A172 (cell line): ENCODE measurements around the gene NEAT1. TPM values are rescaled to one million over a fixed set of nuclear protein-coding genes. Genes with fewer than 3 reads are reported as not detected.

Source experiments
- DNase-seq: peaks from one replicate; pipeline ENCODE4 v3.0.0-alpha.2; 2015; ENCODE audit warnings: low spot score
- total RNA-seq: library from RNA; depleted of rRNA; stranded (reverse); fragments of >200 nt; shearing (Covaris generic); gene quantifications from 2 replicates; pipeline ENCODE4 v1.2.3, GENCODE V29; 2014

Gene NEAT1
- total RNA-seq, 1 experiment from 2014 or later: 28.9 TPM

DNA sequence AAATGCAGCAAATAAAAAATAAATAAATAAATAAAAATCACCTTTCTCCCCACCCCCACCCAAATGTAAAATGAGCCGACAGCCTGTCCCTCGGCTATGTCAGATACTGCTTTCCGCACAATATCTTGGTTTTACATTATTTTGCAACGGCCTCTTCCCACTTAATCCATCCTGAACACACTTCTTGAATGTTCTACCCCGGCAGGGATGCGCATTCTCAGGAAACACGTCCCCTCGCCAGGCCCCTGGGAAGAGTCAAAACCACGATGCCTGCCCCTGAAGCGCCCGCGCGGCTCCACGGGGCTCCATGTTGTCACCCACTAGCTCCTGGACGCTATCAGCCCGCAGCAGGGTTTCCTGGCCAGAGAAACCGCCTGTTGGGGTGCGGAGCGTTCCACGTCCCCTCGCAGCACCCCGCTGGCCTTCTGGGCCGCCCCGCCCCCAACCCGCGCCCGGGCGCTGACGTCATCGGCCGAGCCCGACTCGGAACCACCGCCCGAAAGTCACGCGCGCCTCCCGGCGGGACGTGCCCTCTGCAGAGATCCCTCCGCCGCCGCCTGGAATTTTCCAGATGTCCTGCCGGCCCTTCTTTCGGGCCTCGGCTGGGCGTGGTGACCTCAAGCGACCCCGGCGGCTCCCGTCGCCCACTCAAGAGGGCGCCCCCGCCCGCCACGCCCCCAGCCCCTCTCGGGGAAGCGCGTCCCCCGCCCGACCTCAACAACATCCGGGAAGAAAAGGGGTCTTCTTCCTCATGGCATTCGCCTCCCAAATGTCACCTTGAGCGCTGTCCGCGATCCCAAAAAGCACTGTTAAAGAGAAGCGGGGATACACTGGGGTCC is 585 bp upstream of the NEAT1 start:
- DNase-seq: peak; percentile 81

GRCh38 chr11:65423516-65424204 is 1.1 kb downstream of the NEAT1 start:
- peak; percentile 14 for DNase-seq

- DNase-seq: peak; percentile 63
Observed at GRCh38 chr11:65424205-65425104, 1.9 kb downstream of the NEAT1 start.

DNA sequence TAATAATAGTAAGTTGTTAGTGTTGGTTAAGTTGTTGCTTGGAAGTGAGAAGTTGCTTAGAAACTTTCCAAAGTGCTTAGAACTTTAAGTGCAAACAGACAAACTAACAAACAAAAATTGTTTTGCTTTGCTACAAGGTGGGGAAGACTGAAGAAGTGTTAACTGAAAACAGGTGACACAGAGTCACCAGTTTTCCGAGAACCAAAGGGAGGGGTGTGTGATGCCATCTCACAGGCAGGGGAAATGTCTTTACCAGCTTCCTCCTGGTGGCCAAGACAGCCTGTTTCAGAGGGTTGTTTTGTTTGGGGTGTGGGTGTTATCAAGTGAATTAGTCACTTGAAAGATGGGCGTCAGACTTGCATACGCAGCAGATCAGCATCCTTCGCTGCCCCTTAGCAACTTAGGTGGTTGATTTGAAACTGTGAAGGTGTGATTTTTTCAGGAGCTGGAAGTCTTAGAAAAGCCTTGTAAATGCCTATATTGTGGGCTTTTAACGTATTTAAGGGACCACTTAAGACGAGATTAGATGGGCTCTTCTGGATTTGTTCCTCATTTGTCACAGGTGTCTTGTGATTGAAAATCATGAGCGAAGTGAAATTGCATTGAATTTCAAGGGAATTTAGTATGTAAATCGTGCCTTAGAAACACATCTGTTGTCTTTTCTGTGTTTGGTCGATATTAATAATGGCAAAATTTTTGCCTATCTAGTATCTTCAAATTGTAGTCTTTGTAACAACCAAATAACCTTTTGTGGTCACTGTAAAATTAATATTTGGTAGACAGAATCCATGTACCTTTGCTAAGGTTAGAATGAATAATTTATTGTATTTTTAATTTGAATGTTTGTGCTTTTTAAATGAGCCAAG is 2.7 kb downstream of the NEAT1 start:
- DNase-seq: peak; percentile 71

DNA sequence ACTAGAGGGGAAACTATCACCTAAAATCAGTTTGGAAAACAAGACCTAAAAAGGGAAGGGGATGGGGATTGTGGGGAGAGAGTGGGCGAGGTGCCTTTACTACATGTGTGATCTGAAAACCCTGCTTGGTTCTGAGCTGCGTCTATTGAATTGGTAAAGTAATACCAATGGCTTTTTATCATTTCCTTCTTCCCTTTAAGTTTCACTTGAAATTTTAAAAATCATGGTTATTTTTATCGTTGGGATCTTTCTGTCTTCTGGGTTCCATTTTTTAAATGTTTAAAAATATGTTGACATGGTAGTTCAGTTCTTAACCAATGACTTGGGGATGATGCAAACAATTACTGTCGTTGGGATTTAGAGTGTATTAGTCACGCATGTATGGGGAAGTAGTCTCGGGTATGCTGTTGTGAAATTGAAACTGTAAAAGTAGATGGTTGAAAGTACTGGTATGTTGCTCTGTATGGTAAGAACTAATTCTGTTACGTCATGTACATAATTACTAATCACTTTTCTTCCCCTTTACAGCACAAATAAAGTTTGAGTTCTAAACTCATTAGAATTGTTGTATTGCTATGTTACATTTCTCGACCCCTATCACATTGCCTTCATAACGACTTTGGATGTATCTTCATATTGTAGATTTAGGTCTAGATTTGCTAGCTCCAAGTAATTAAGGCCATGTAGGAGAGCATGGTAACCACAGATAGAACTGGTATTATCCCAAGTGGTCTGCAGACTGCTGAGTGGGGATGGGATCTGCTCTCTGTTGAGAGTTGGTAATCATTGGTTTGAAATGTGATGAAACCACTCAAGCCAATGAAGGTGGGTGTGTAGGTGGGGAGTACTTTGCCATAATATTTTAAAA is 3.6 kb downstream of the NEAT1 start:
- DNase-seq: peak; percentile 47

DNA sequence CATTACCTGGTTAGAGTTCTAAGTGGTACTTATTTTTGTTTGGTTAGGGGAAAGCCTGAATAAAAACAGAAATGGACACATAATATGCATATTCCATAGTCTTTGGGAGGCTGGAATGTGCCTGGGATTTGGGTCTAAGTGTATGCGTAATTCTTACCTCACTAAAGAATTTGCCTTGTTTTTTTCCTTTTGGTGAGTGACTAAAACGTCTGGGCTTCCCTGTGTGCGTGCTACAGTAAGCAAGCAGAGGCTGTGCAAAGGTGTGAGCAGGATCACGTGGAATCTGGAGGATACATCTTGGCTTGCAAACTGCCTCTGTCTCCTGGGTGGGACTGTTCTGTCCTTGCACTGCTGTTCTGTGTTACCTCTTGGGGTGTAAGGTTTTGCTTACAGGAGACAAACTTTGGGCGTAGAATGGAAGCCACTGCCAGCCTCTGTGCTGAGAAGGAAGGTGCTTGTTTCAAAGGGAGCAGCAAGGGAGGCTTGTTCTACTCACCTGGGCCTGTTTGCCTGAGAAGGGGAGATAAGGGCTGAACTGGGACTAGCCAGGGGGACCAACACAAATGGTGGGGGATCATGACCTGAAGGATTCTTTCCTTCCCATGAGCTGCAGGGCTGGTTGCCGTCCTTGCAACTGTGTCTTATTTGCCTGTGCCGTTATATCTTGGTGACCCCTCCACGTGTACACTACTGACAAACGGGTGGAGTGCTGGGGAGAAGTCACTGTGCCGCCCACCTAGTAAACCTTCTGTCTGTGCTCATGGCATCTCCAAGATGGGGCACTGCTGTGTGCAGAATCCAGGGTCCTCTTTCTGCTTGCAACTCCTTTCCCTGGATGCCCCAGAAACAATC is 4.5 kb downstream of the NEAT1 start:
- DNase-seq: peak; percentile 58

DNA sequence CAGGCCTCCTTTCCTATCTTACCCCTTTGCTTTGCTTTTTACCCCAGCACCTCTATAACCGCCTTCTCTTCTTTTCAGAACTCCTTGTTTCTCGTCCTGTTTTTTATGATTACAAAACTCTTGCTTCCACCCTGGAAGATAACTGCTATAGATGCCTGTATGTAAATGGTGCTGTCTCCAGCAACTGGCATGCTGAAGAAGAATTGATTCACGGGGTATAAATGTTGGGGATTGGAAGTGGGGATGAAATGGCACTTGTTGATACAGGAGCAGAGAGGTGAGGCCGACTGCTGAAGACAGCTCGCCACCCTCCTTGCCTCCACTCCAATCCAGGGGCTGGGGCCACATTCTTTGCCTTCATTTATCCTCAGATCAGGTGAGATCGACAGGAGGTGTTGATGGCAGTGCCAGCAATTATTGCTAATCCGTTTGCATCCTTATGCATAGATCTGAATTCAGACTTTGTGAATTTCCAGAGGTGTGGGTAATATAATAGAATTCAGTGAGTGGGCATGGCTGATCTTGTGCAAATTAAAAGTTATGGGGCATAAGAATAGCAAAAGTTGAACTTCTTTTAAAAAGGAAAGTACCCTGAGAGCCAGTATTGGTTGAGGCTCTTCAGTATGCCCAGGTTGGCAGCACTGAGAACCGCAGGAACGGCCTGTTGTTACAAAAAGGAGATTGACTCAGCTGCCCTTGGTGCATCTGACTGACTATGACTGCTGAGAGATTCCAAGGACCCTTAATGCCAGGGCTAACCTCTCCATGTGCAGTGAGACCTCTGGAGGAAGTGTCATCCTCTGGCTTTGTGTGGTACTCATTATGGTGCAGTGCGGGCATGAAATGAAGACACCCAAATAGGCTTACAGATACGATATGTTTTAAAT is 5.3 kb downstream of the NEAT1 start:
- DNase-seq: peak; percentile 66

DNA sequence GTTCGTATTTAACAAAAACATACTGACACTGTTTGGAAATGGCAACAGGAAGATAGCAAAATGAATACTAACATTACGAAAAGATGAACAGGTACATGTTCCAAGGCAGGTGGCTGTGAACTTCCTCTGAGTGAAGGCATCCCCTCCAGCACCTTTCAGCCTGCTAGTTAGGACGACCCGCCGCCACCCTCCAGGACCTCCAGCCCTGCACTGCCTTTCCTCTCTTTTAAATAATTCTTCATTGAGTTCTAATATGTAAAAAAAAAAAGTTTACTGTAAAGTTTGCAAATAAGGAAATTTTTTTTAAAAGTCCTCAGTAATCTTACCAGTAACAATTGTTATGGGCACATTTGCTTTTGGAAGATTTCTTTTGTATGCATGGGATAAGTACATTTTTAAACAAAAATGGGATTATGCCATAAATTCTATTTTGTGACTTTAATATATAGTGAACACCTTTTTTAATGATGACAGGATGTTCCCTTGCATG is 6.0 kb downstream of the NEAT1 start:
- no peak for DNase-seq

DNA sequence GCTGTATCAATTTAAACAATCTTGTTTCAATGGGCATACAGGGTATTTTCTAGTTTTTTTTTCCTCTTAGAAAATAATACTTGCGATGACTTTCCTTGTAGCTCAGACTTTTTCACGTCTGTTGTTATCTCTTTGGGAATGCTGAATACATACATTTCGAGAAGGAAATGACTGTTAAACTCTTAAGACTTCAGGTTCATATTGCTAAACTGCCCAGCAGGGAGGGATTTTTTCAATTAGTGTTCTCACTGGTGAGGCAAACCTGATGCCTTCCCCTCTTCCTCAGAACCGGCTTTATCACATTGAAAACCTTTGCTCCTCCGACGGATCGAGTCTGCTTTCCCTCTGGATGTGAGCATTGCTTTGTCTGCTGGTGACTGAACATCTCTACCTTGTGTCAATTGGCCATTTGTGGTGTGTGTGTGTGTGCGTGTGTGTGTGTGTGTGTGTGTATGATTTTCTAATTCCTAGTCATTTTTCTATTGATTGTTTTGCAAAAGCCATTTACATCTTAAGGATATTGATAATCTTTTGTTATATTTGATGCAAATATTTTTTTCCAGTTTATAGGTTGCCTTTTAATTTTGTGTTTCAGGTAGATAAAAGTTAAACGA is 6.6 kb downstream of the NEAT1 start:
- peak; percentile 60 for DNase-seq

DNA sequence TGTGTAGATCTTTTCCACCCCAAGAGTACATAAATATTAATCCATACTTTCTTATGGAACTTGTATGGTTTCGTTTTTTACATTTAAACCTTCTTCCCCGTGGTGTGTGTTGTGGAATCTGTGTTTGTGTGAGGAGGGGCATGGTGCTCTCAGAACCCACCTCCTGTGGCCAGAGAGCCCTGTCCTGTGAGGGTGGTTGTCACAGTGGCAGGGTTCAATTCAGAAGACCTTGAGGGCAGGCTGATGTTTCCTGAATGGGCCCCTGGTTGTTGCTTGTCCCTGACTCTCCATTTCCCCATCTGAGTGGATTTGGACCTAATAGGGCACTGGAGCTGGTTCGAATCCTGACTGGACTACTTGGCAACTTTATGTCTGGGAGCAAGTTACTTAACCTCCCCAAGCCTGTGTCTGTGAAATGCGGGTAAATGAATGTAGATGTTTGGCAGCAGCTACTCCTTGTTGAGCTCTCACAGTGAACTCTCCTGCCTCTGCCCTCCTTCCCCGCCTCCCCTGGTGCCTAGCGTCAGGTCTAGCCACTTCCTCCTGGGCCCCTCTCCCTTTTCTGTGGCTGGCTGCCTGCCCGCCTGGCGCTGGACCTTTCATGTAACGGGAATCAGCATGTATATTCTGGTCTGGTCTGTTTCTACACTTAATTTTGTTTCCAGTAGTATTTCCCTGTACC is 7.3 kb downstream of the NEAT1 start:
- peak; percentile 70 for DNase-seq

- DNase-seq: peak; percentile 59
Observed at GRCh38 chr11:65430406-65431217, 8.0 kb downstream of the NEAT1 start.

- DNase-seq: peak; percentile 33
Observed at GRCh38 chr11:65431451-65432099, 9.0 kb downstream of the NEAT1 start.

GRCh38 chr11:65432100-65432650 is 9.6 kb downstream of the NEAT1 start:
- peak; percentile 22 for DNase-seq

DNA sequence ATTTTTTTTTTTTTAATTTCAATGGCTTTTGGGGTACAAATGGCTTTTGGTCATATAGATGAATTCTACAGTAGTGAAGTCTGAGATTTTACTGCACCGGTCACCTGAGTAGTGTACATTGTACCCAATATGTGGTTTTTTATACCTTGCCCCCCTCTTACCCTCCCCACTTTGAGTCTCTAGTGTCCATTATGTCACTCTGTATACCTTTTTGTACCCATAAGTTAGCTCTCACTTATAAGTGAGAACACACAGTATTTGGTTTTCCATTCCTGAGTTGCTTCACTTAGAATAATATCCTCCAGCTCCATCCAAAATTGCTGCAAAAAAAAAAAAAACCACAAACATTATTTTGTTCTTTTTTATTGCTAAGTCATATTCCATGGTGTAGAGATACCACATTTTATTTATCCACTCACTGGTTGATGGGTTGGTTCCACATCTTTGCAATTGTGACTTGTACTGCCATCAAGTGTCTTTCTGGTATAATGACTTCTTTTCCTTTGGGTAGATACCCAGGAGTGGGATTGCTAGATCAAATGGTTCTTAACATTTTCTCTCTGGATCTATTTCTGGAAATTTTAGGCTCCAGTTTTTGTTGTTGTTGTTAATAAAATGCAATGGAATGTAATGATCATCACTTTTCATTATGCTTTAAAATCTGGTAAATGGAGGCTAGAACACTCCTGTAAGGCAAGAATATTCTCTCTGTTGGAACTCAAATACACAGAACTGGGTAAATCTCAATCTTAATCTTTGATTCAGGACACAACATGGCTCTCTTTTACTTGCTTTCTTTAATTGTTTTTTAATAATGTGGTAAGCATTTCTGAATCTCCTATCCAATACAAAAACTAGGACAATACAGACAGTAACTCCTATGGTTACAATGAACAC is 10.3 kb downstream of the NEAT1 start:
- peak; percentile 46 for DNase-seq
